ENCODE results near the gene PAX2.

The PAX2 gene

GRCh38 chr10:100841528-100841927, 96.1 kb downstream of the PAX2 start:
- DNase-seq (ENCODE audit: low read depth in 2 of 2) = no peak

GRCh38 chr10:100847440-100847839, 102.1 kb downstream of the PAX2 start:
- peak; percentile 49 to 73 for DNase-seq (ENCODE audit: low read depth in 2 of 2)

- DNase-seq (ENCODE audit: low read depth in 2 of 2) = no peak
Measured at GRCh38 chr10:100848770-100849169, 103.4 kb downstream of the PAX2 start.

- DNase-seq (ENCODE audit: low read depth in 2 of 2) = no peak
Measured at GRCh38 chr10:100858261-100858660, 112.9 kb downstream of the PAX2 start.

GRCh38 chr10:100858747-100859483, 113.5 kb downstream of the PAX2 start:
- DNase-seq (ENCODE audit: low read depth in 2 of 2) = no peak

GRCh38 chr10:100859484-100859763, 114.0 kb downstream of the PAX2 start:
- DNase-seq (ENCODE audit: low read depth in 2 of 2) = no peak

GRCh38 chr10:100863433-100863832, 118.1 kb downstream of the PAX2 start:
- DNase-seq (ENCODE audit: low read depth in 2 of 2) = no peak

- DNase-seq (ENCODE audit: low read depth in 2 of 2) = no peak
Measured at GRCh38 chr10:100864036-100864885, 118.9 kb downstream of the PAX2 start.

GRCh38 chr10:100864978-100865377, 119.6 kb downstream of the PAX2 start:
- DNase-seq (ENCODE audit: low read depth in 2 of 2) = no peak

GRCh38 chr10:100866010-100866409, 120.6 kb downstream of the PAX2 start:
- no peak for DNase-seq (ENCODE audit: low read depth in 2 of 2)

GRCh38 chr10:100866575-100867098, 121.3 kb downstream of the PAX2 start:
- DNase-seq (ENCODE audit: low read depth in 2 of 2) = no peak

- no peak for DNase-seq (ENCODE audit: low read depth in 2 of 2)
Measured at GRCh38 chr10:100867261-100867963, 122.0 kb downstream of the PAX2 start.

- DNase-seq (ENCODE audit: low read depth in 2 of 2) = no peak
Measured at GRCh38 chr10:100868382-100868781, 123.0 kb downstream of the PAX2 start.

- DNase-seq (ENCODE audit: low read depth in 2 of 2) = no peak
Measured at GRCh38 chr10:100869399-100869798, 124.0 kb downstream of the PAX2 start.

GRCh38 chr10:100872034-100872791, 126.8 kb downstream of the PAX2 start:
- DNase-seq (ENCODE audit: low read depth in 2 of 2) = peak; percentile 62

GRCh38 chr10:100873146-100873826, 127.9 kb downstream of the PAX2 start:
- DNase-seq (ENCODE audit: low read depth in 2 of 2) = no peak

- DNase-seq (ENCODE audit: low read depth in 2 of 2) = no peak
Measured at GRCh38 chr10:100873827-100874326, 128.5 kb downstream of the PAX2 start.

- no peak for DNase-seq (ENCODE audit: low read depth in 2 of 2)
Measured at GRCh38 chr10:100874702-100875483, 129.5 kb downstream of the PAX2 start.

GRCh38 chr10:100875484-100876166, 130.2 kb downstream of the PAX2 start:
- no peak for DNase-seq (ENCODE audit: low read depth in 2 of 2)

Measured in stimulated activated CD8-positive, alpha-beta memory T cell treated with anti-CD3 and anti-CD28 coated beads, Interleukin-2, amount 100 ng/mL, for 48 hours (primary cell).